ENCODE measurements around the gene PCDHGA1.

DNA sequence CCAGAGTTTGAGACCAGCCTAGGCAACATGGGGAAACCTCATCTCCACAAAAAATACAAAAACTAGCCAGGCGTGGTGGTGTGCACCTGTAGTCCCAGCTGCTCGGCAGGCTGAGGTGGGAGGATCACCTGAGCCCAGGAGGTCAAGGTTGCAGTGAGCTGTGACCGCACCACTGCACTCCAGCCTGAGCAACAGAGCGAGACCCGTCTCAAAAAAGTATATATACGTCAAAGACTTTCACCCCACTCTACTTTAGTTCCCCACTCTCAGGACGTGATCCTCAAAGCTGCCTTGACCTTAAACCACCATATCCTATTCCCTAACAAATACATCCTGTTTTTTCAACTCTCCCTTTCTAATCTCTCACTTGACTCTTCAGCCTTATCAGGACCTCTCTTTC, 199.6 kb downstream of the PCDHGA1 start:
- TF ChIP-seq, protein P1, sequence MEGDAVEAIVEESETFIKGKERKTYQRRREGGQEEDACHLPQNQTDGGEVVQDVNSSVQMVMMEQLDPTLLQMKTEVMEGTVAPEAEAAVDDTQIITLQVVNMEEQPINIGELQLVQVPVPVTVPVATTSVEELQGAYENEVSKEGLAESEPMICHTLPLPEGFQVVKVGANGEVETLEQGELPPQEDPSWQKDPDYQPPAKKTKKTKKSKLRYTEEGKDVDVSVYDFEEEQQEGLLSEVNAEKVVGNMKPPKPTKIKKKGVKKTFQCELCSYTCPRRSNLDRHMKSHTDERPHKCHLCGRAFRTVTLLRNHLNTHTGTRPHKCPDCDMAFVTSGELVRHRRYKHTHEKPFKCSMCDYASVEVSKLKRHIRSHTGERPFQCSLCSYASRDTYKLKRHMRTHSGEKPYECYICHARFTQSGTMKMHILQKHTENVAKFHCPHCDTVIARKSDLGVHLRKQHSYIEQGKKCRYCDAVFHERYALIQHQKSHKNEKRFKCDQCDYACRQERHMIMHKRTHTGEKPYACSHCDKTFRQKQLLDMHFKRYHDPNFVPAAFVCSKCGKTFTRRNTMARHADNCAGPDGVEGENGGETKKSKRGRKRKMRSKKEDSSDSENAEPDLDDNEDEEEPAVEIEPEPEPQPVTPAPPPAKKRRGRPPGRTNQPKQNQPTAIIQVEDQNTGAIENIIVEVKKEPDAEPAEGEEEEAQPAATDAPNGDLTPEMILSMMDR (IDR thresholded peaks at IDR 0.05; ENCODE audit: poor library complexity) = no peak
- TF ChIP-seq EZH2phosphoT487 (IDR thresholded peaks at IDR 0.05; ENCODE audit: low read depth, severe bottlenecking, unreplicated experiment) = no peak
- no peak for TF ChIP-seq EZH2 (IDR thresholded peaks at IDR 0.05; ENCODE audit: borderline replicate concordance)

Data from hepatocyte (in vitro differentiated cells).